Measurements from ENCODE around the gene CERK. TPM values are rescaled to one million over a fixed set of nuclear protein-coding genes. Genes with fewer than 3 reads are reported as not detected.
A peak's percentile ranks its signal among the peaks of the same experiment; 100 is the strongest.

The CERK gene
- total and polyA plus RNA-seq, 2 of the 13 experiments (the other 11 are each of a cell fraction or from before 2014, with no cell fraction given) = 40.3 to 41.9 TPM

DNA sequence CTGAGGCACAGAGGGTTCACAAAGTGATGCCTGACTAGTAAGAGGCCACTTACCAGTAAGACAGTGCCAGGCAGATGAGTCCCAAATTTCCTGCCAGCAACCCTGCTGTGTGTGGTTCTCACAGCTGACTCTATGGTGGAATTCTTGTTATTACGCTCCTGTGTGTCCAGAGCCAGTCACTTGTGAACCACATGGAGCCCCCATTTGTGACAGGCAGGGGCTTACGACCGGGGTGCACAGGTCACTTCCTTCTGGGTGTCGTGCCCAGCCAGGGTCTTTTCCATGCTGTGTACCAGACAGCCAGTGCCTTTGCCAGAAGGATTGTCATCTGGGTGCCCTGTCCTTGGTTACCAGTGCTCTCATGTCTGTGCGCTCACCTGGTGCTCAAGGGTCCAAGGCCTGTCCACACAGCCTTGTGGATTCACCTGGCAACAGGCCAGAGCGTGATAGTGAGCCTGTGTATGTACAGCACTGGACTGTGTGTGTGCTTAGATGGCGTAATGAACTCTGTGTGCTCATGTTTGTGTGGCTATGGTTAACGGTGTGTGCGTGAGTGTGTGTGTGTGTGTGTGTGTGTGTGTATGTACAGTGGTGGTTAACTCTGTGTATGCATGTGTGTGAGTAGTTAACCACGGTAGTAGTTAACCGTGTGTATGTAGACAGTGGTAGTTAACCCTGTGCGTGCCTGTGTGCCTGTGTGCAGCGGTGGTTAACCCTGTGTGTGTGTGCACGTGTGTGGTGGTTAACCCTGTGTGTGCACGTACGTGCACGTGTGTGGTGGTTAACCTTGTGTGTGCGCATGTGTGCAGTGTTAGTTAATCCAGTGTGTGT, 99.2 kb downstream of the CERK start (continued):
- TF ChIP-seq GPBP1L1 (CRISPR knock-in tag; IDR thresholded peaks at IDR 0.05) = no peak
- TF ChIP-seq ZNF776 (CRISPR knock-in tag; IDR thresholded peaks at IDR 0.05) = peak; percentile 66
- no peak; the same call in 1 of the 2 replicates for TF ChIP-seq ZNF747 (CRISPR knock-in tag; IDR thresholded peaks at IDR 0.05; ENCODE audit: borderline replicate concordance)
- no peak for TF ChIP-seq NCOA1 (CRISPR knock-in tag; IDR thresholded peaks at IDR 0.05)
- TF ChIP-seq THYN1 (CRISPR knock-in tag; IDR thresholded peaks at IDR 0.05; ENCODE audit: borderline replicate concordance, low read depth) = no peak
- TF ChIP-seq ZNF3 (CRISPR knock-in tag; IDR thresholded peaks at IDR 0.05) = no peak
- no peak for TF ChIP-seq PAWR (CRISPR knock-in tag; IDR thresholded peaks at IDR 0.05; ENCODE audit: borderline replicate concordance)
- TF ChIP-seq PBX2 (CRISPR knock-in tag; IDR thresholded peaks at IDR 0.05) = no peak
- TF ChIP-seq, protein P1, sequence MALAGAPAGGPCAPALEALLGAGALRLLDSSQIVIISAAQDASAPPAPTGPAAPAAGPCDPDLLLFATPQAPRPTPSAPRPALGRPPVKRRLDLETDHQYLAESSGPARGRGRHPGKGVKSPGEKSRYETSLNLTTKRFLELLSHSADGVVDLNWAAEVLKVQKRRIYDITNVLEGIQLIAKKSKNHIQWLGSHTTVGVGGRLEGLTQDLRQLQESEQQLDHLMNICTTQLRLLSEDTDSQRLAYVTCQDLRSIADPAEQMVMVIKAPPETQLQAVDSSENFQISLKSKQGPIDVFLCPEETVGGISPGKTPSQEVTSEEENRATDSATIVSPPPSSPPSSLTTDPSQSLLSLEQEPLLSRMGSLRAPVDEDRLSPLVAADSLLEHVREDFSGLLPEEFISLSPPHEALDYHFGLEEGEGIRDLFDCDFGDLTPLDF (CRISPR knock-in tag; IDR thresholded peaks at IDR 0.05) = no peak
- TF ChIP-seq DMAP1 (CRISPR knock-in tag; IDR thresholded peaks at IDR 0.05) = peak; percentile 55; the same call in 1 of the 2 replicates
- no peak for TF ChIP-seq TAF15 (IDR thresholded peaks at IDR 0.05; ENCODE audit: low read depth, low read length, poor library complexity, severe bottlenecking)
- 0 out of 2 replicates have a peak, but pooled peaks have one; percentile 24 for TF ChIP-seq KDM3A (CRISPR knock-in tag; IDR thresholded peaks at IDR 0.05; ENCODE audit: low read depth)
- no peak for TF ChIP-seq ZNF569 (CRISPR knock-in tag; IDR thresholded peaks at IDR 0.05; ENCODE audit: borderline replicate concordance)
- TF ChIP-seq MTF1 (CRISPR knock-in tag; IDR thresholded peaks at IDR 0.05) = no peak
- TF ChIP-seq REXO4 (CRISPR knock-in tag; IDR thresholded peaks at IDR 0.05; ENCODE audit: borderline replicate concordance) = no peak
- TF ChIP-seq, protein P2, sequence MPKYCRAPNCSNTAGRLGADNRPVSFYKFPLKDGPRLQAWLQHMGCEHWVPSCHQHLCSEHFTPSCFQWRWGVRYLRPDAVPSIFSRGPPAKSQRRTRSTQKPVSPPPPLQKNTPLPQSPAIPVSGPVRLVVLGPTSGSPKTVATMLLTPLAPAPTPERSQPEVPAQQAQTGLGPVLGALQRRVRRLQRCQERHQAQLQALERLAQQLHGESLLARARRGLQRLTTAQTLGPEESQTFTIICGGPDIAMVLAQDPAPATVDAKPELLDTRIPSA (CRISPR knock-in tag; IDR thresholded peaks at IDR 0.05; ENCODE audit: borderline replicate concordance) = no peak
- TF ChIP-seq TSC22D2 (CRISPR knock-in tag; IDR thresholded peaks at IDR 0.05; ENCODE audit: borderline replicate concordance) = no peak
- no peak for TF ChIP-seq ZFP36L1 (CRISPR knock-in tag; IDR thresholded peaks at IDR 0.05)
- peak; percentile 65; the same call in 1 of the 2 replicates for TF ChIP-seq CHD4 (IDR thresholded peaks at IDR 0.05; ENCODE audit: borderline replicate concordance, low read length)
- TF ChIP-seq ELF1 (CRISPR knock-in tag; IDR thresholded peaks at IDR 0.05) = no peak
- TF ChIP-seq, protein P3, sequence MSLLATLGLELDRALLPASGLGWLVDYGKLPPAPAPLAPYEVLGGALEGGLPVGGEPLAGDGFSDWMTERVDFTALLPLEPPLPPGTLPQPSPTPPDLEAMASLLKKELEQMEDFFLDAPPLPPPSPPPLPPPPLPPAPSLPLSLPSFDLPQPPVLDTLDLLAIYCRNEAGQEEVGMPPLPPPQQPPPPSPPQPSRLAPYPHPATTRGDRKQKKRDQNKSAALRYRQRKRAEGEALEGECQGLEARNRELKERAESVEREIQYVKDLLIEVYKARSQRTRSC (CRISPR knock-in tag; IDR thresholded peaks at IDR 0.05; ENCODE audit: low read depth) = no peak
- TF ChIP-seq ZBTB1 (CRISPR knock-in tag; IDR thresholded peaks at IDR 0.05; ENCODE audit: borderline replicate concordance) = no peak
- TF ChIP-seq STAG1 (CRISPR knock-in tag; IDR thresholded peaks at IDR 0.05) = 0 out of 2 replicates have a peak, but pooled peaks have one; percentile 1
- TF ChIP-seq ZNF432 (CRISPR knock-in tag; IDR thresholded peaks at IDR 0.05; ENCODE audit: borderline replicate concordance) = no peak
- TF ChIP-seq ZFP41 (CRISPR knock-in tag; IDR thresholded peaks at IDR 0.05; ENCODE audit: borderline replicate concordance) = no peak

All from HepG2 (cell line).